Measurements from ENCODE around the gene FGF12.

Gene FGF12

GRCh38 chr3:192260116-192261010 is 467.0 kb downstream of the FGF12 start:
- no peak overlapping the region for H3K4me3 ChIP-seq (ENCODE audit: low read length in 2 of 2)
- H3K36me3 ChIP-seq (ENCODE audit: control insufficient read depth in 2 of 2, insufficient read depth in 2 of 2, low read length in 2 of 2) = no peaks in the 10 kb centered on the region
- no peak overlapping the region for H3K9ac ChIP-seq (ENCODE audit: low read depth in 1 of 2, low read length in 2 of 2)
- no peaks in the 10 kb centered on the region for H3K9me3 ChIP-seq (ENCODE audit: control insufficient read depth in 2 of 2, low read length in 2 of 2)
- H3K4me1 ChIP-seq (ENCODE audit: control insufficient read depth in 2 of 2, insufficient read depth in 2 of 2, low read length in 2 of 2) = no peaks in the 10 kb centered on the region
- no peak overlapping the region for H3K27ac ChIP-seq (ENCODE audit: low read depth in 2 of 2, low read length in 2 of 2)
- no peaks in the 10 kb centered on the region for H3K27me3 ChIP-seq (ENCODE audit: control insufficient read depth in 2 of 2, insufficient read depth in 2 of 2, low read length in 2 of 2)

GRCh38 chr3:192259661-192260060 is 467.7 kb downstream of the FGF12 start:
- Histone ChIP-seq H3K4me1 (ENCODE audit: control insufficient read depth in 2 of 2, insufficient read depth in 2 of 2, low read length in 2 of 2) (no peaks in the 10 kb centered on the region), H3K27me3 (ENCODE audit: control insufficient read depth in 2 of 2, insufficient read depth in 2 of 2, low read length in 2 of 2) (no peaks in the 10 kb centered on the region), H3K9me3 (ENCODE audit: control insufficient read depth in 2 of 2, low read length in 2 of 2) (no peaks in the 10 kb centered on the region), H3K4me3 (ENCODE audit: low read length in 2 of 2) (no peak overlapping the region), H3K9ac (ENCODE audit: low read depth in 1 of 2, low read length in 2 of 2) (no peak overlapping the region), H3K27ac (ENCODE audit: low read depth in 2 of 2, low read length in 2 of 2) (no peak overlapping the region), H3K36me3 (ENCODE audit: control insufficient read depth in 2 of 2, insufficient read depth in 2 of 2, low read length in 2 of 2) (no peaks in the 10 kb centered on the region)

- Histone ChIP-seq H3K27me3 (ENCODE audit: control insufficient read depth in 2 of 2, insufficient read depth in 2 of 2, low read length in 2 of 2) (no peaks in the 10 kb centered on the region), H3K9me3 (ENCODE audit: control insufficient read depth in 2 of 2, low read length in 2 of 2) (no peaks in the 10 kb centered on the region), H3K27ac (ENCODE audit: low read depth in 2 of 2, low read length in 2 of 2) (no peak overlapping the region), H3K9ac (ENCODE audit: low read depth in 1 of 2, low read length in 2 of 2) (no peak overlapping the region), H3K36me3 (ENCODE audit: control insufficient read depth in 2 of 2, insufficient read depth in 2 of 2, low read length in 2 of 2) (no peaks in the 10 kb centered on the region), H3K4me1 (ENCODE audit: control insufficient read depth in 2 of 2, insufficient read depth in 2 of 2, low read length in 2 of 2) (no peaks in the 10 kb centered on the region), H3K4me3 (ENCODE audit: low read length in 2 of 2) (no peak overlapping the region)
Measured at GRCh38 chr3:192258721-192259120, 468.6 kb downstream of the FGF12 start.

GRCh38 chr3:192255839-192256238 is 471.5 kb downstream of the FGF12 start:
- no peaks in the 10 kb centered on the region for H3K4me1 ChIP-seq (ENCODE audit: control insufficient read depth in 2 of 2, insufficient read depth in 2 of 2, low read length in 2 of 2)
- no peak overlapping the region for H3K9ac ChIP-seq (ENCODE audit: low read depth in 1 of 2, low read length in 2 of 2)

GRCh38 chr3:192253138-192253887 is 474.0 kb downstream of the FGF12 start:
- no peak overlapping the region for H3K9ac ChIP-seq (ENCODE audit: low read depth in 1 of 2, low read length in 2 of 2)
- H3K4me3 ChIP-seq (ENCODE audit: low read length in 2 of 2) = no peak overlapping the region
- H3K36me3 ChIP-seq (ENCODE audit: control insufficient read depth in 2 of 2, insufficient read depth in 2 of 2, low read length in 2 of 2) = no peaks in the 10 kb centered on the region
- H3K4me1 ChIP-seq (ENCODE audit: control insufficient read depth in 2 of 2, insufficient read depth in 2 of 2, low read length in 2 of 2) = no peaks in the 10 kb centered on the region
- H3K27ac ChIP-seq (ENCODE audit: low read depth in 2 of 2, low read length in 2 of 2) = no peak overlapping the region
- no peaks in the 10 kb centered on the region for H3K9me3 ChIP-seq (ENCODE audit: control insufficient read depth in 2 of 2, low read length in 2 of 2)
- no peaks in the 10 kb centered on the region for H3K27me3 ChIP-seq (ENCODE audit: control insufficient read depth in 2 of 2, insufficient read depth in 2 of 2, low read length in 2 of 2)

More at GRCh38 chr3:192255839-192256238, 471.5 kb downstream of the FGF12 start:
- H3K4me3 ChIP-seq (ENCODE audit: low read length in 2 of 2) = no peak overlapping the region
- no peak overlapping the region for H3K27ac ChIP-seq (ENCODE audit: low read depth in 2 of 2, low read length in 2 of 2)
- no peaks in the 10 kb centered on the region for H3K9me3 ChIP-seq (ENCODE audit: control insufficient read depth in 2 of 2, low read length in 2 of 2)
- H3K27me3 ChIP-seq (ENCODE audit: control insufficient read depth in 2 of 2, insufficient read depth in 2 of 2, low read length in 2 of 2) = no peaks in the 10 kb centered on the region
- no peaks in the 10 kb centered on the region for H3K36me3 ChIP-seq (ENCODE audit: control insufficient read depth in 2 of 2, insufficient read depth in 2 of 2, low read length in 2 of 2)

- no peaks in the 10 kb centered on the region for H3K9me3 ChIP-seq (ENCODE audit: control insufficient read depth in 2 of 2, low read length in 2 of 2)
- H3K4me3 ChIP-seq (ENCODE audit: low read length in 2 of 2) = no peak overlapping the region
- no peaks in the 10 kb centered on the region for H3K4me1 ChIP-seq (ENCODE audit: control insufficient read depth in 2 of 2, insufficient read depth in 2 of 2, low read length in 2 of 2)
- no peaks in the 10 kb centered on the region for H3K36me3 ChIP-seq (ENCODE audit: control insufficient read depth in 2 of 2, insufficient read depth in 2 of 2, low read length in 2 of 2)
- no peak overlapping the region for H3K9ac ChIP-seq (ENCODE audit: low read depth in 1 of 2, low read length in 2 of 2)
- no peaks in the 10 kb centered on the region for H3K27me3 ChIP-seq (ENCODE audit: control insufficient read depth in 2 of 2, insufficient read depth in 2 of 2, low read length in 2 of 2)
- no peak overlapping the region for H3K27ac ChIP-seq (ENCODE audit: low read depth in 2 of 2, low read length in 2 of 2)
Measured at GRCh38 chr3:192249516-192249915, 477.8 kb downstream of the FGF12 start.

- H3K4me3 ChIP-seq (ENCODE audit: low read length in 2 of 2) = no peak overlapping the region
- no peaks in the 10 kb centered on the region for H3K27me3 ChIP-seq (ENCODE audit: control insufficient read depth in 2 of 2, insufficient read depth in 2 of 2, low read length in 2 of 2)
- H3K27ac ChIP-seq (ENCODE audit: low read depth in 2 of 2, low read length in 2 of 2) = no peak overlapping the region
- H3K36me3 ChIP-seq (ENCODE audit: control insufficient read depth in 2 of 2, insufficient read depth in 2 of 2, low read length in 2 of 2) = no peaks in the 10 kb centered on the region
- no peaks in the 10 kb centered on the region for H3K4me1 ChIP-seq (ENCODE audit: control insufficient read depth in 2 of 2, insufficient read depth in 2 of 2, low read length in 2 of 2)
- no peak overlapping the region for H3K9ac ChIP-seq (ENCODE audit: low read depth in 1 of 2, low read length in 2 of 2)
- no peaks in the 10 kb centered on the region for H3K9me3 ChIP-seq (ENCODE audit: control insufficient read depth in 2 of 2, low read length in 2 of 2)
Measured at GRCh38 chr3:192246847-192247559, 480.3 kb downstream of the FGF12 start.

GRCh38 chr3:192244591-192244990 is 482.8 kb downstream of the FGF12 start:
- Histone ChIP-seq H3K27me3 (ENCODE audit: control insufficient read depth in 2 of 2, insufficient read depth in 2 of 2, low read length in 2 of 2) (no peaks in the 10 kb centered on the region), H3K27ac (ENCODE audit: low read depth in 2 of 2, low read length in 2 of 2) (no peak overlapping the region), H3K36me3 (ENCODE audit: control insufficient read depth in 2 of 2, insufficient read depth in 2 of 2, low read length in 2 of 2) (no peaks in the 10 kb centered on the region), H3K9me3 (ENCODE audit: control insufficient read depth in 2 of 2, low read length in 2 of 2) (no peaks in the 10 kb centered on the region), H3K9ac (ENCODE audit: low read depth in 1 of 2, low read length in 2 of 2) (no peak overlapping the region), H3K4me1 (ENCODE audit: control insufficient read depth in 2 of 2, insufficient read depth in 2 of 2, low read length in 2 of 2) (no peaks in the 10 kb centered on the region), H3K4me3 (ENCODE audit: low read length in 2 of 2) (no peak overlapping the region)

- Histone ChIP-seq H3K9me3 (ENCODE audit: control insufficient read depth in 2 of 2, low read length in 2 of 2) (no peaks in the 10 kb centered on the region), H3K27ac (ENCODE audit: low read depth in 2 of 2, low read length in 2 of 2) (no peak overlapping the region), H3K36me3 (ENCODE audit: control insufficient read depth in 2 of 2, insufficient read depth in 2 of 2, low read length in 2 of 2) (no peaks in the 10 kb centered on the region), H3K4me3 (ENCODE audit: low read length in 2 of 2) (no peak overlapping the region), H3K4me1 (ENCODE audit: control insufficient read depth in 2 of 2, insufficient read depth in 2 of 2, low read length in 2 of 2) (no peaks in the 10 kb centered on the region), H3K9ac (ENCODE audit: low read depth in 1 of 2, low read length in 2 of 2) (no peak overlapping the region), H3K27me3 (ENCODE audit: control insufficient read depth in 2 of 2, insufficient read depth in 2 of 2, low read length in 2 of 2) (no peaks in the 10 kb centered on the region)
Measured at GRCh38 chr3:192239956-192240355, 487.4 kb downstream of the FGF12 start.

Data from mucosa of rectum (tissue), 2 donors.